ENCODE results near the gene DOCK3.

DNA sequence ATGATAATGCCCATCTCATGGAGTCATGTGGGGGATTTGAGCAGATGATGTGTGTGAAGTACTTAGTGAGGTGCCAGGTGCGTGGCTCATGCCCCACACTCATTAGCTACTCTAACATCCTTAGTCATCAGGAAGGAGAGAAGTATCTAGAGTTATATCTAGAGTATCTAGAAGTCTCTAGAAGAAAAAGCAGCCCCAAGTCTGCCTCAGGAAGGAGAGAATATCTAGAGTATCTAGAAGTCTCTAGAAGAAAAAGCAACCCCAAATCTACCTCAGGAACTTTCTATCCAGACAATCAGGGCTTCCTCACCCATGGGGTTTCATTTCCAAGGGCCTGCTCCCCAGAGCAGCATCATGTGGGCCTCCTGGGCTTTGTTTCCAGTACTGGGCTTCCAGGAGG is 24.7 kb upstream of the DOCK3 start:
- TF ChIP-seq POLR2A (IDR thresholded peaks at IDR 0.05) = no peak
- TF ChIP-seq POLR2AphosphoS5 (IDR thresholded peaks at IDR 0.05; ENCODE audit: insufficient read depth in 1 of 2, low read depth in 1 of 2) = no peak
- TF ChIP-seq, protein P1, sequence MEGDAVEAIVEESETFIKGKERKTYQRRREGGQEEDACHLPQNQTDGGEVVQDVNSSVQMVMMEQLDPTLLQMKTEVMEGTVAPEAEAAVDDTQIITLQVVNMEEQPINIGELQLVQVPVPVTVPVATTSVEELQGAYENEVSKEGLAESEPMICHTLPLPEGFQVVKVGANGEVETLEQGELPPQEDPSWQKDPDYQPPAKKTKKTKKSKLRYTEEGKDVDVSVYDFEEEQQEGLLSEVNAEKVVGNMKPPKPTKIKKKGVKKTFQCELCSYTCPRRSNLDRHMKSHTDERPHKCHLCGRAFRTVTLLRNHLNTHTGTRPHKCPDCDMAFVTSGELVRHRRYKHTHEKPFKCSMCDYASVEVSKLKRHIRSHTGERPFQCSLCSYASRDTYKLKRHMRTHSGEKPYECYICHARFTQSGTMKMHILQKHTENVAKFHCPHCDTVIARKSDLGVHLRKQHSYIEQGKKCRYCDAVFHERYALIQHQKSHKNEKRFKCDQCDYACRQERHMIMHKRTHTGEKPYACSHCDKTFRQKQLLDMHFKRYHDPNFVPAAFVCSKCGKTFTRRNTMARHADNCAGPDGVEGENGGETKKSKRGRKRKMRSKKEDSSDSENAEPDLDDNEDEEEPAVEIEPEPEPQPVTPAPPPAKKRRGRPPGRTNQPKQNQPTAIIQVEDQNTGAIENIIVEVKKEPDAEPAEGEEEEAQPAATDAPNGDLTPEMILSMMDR (IDR thresholded peaks at IDR 0.05) = no peak

Data from vagina (tissue), 2 donors.